HEK293 (cell line): ENCODE data around the gene SLC12A1.

Source experiments
- CTCF ChIA-PET: fragments of 350-600 bp; formaldehyde crosslinking; extraction: SDS; loops from one replicate; lab custom pipeline; 2021; ENCODE audit warnings: antibody characterized with exemption; lab: Yijun Ruan, JAX
- POLR2A ChIA-PET: fragments of 300-600 bp; formaldehyde crosslinking; extraction: SDS; loops from one replicate; lab custom pipeline; 2020; ENCODE audit warnings: antibody characterized with exemption, inconsistent platforms; lab: Yijun Ruan, JAX
- H3K27ac ChIP-seq: fragments of 200-500 bp; sonication (Bioruptor generic); 2 replicates; pipeline ENCODE4 v1.5.1; 2014; ENCODE audit warnings: low read depth, low read length, control low read depth, inconsistent platforms; ENCODE audit errors: extremely low read depth
- H3K36me3 ChIP-seq, 2 experiments: fragments of 200-500 bp in 1 of 2; sonication (Bioruptor generic) in 1 of 2; 1 replicate in 1 of 2; 2 replicates in 1 of 2; pipeline ENCODE4 v1.5.1; 2014 to 2017; ENCODE audit warnings: inconsistent platforms in 2 of 2, low read length in 2 of 2; ENCODE audit not compliant: control insufficient read depth in 2 of 2, insufficient read depth in 1 of 2
- H3K4me1 ChIP-seq: fragments of 200-500 bp; sonication (Bioruptor generic); 2 replicates; pipeline ENCODE4 v1.5.1; 2014; ENCODE audit warnings: mild to moderate bottlenecking, low read length, inconsistent platforms; ENCODE audit not compliant: control insufficient read depth, insufficient read depth
- H3K4me3 ChIP-seq: 2 replicates; pipeline ENCODE4 v1.5.1; 2011; ENCODE audit warnings: low read depth, mild to moderate bottlenecking, control low read depth, low read length, moderate library complexity
- H3K9me3 ChIP-seq: fragments of 200-500 bp; sonication (Bioruptor generic); 2 replicates; pipeline ENCODE4 v1.5.1; 2014; ENCODE audit warnings: low read depth, low read length, inconsistent platforms; ENCODE audit not compliant: control insufficient read depth, insufficient read depth
- CTCF ChIP-seq: fragments of 450-650 bp; formaldehyde crosslinking; IDR thresholded peaks from 2 replicates; pipeline ENCODE4 v1.5.1; 2016; ENCODE audit warnings: missing biosample characterization, missing genetic modification characterization
- GLIS2 ChIP-seq: fragments of 450-650 bp; formaldehyde crosslinking; IDR thresholded peaks from 2 replicates; pipeline ENCODE4 v1.5.1; 2016; ENCODE audit warnings: missing biosample characterization, missing genetic modification characterization
- IKZF3 ChIP-seq: fragments of 450-650 bp; IDR thresholded peaks from 2 replicates; pipeline ENCODE4 v1.5.0; 2018; ENCODE audit warnings: missing biosample characterization, mild to moderate bottlenecking, missing genetic modification characterization, moderate library complexity
- PRDM1 ChIP-seq: fragments of 450-650 bp; formaldehyde crosslinking; IDR thresholded peaks from 2 replicates; pipeline ENCODE4; 2016; ENCODE audit warnings: missing biosample characterization, missing genetic modification characterization
- TCF7L2 ChIP-seq: IDR thresholded peaks from 2 replicates; pipeline ENCODE4 v1.6.1; 2011; ENCODE audit warnings: low read depth, mild to moderate bottlenecking, inconsistent platforms, low read length, moderate library complexity, borderline replicate concordance
- ZBTB17 ChIP-seq: fragments of 450-650 bp; formaldehyde crosslinking; IDR thresholded peaks from 2 replicates; pipeline ENCODE4 v1.5.1; 2016; ENCODE audit warnings: missing biosample characterization, missing genetic modification characterization
- ZBTB8A ChIP-seq: fragments of 450-650 bp; formaldehyde crosslinking; IDR thresholded peaks from 2 replicates; pipeline ENCODE4 v1.5.1; 2016; ENCODE audit warnings: missing biosample characterization, missing genetic modification characterization
- ZFP69B ChIP-seq: fragments of 450-650 bp; formaldehyde crosslinking; IDR thresholded peaks from 2 replicates; pipeline ENCODE4 v1.5.1; 2016; ENCODE audit warnings: missing biosample characterization, missing genetic modification characterization
- ZNF114 ChIP-seq: fragments of 450-650 bp; formaldehyde crosslinking; IDR thresholded peaks from 2 replicates; pipeline ENCODE4 v1.5.0; 2017; ENCODE audit warnings: missing biosample characterization, missing genetic modification characterization
- ZNF223 ChIP-seq: fragments of 450-650 bp; formaldehyde crosslinking; IDR thresholded peaks from 2 replicates; pipeline ENCODE4 v1.5.1; 2016; ENCODE audit warnings: missing biosample characterization, missing genetic modification characterization
- ZNF335 ChIP-seq: fragments of 450-650 bp; formaldehyde crosslinking; conservative IDR thresholded peaks from 2 replicates; pipeline ENCODE4 v1.5.1; 2016; ENCODE audit warnings: missing biosample characterization, missing genetic modification characterization
- ZNF501 ChIP-seq: fragments of 450-650 bp; formaldehyde crosslinking; IDR thresholded peaks from 2 replicates; pipeline ENCODE4 v1.5.1; 2016; ENCODE audit warnings: missing biosample characterization, missing genetic modification characterization
- ZNF555 ChIP-seq: fragments of 450-650 bp; formaldehyde crosslinking; conservative IDR thresholded peaks from 2 replicates; pipeline ENCODE4 v1.5.1; 2017; ENCODE audit warnings: missing biosample characterization, mild to moderate bottlenecking, missing genetic modification characterization, inconsistent platforms
- ZNF558 ChIP-seq: fragments of 450-650 bp; formaldehyde crosslinking; IDR thresholded peaks from 2 replicates; pipeline ENCODE4 v1.5.1; 2016; ENCODE audit warnings: missing biosample characterization, missing genetic modification characterization
- ZNF560 ChIP-seq: fragments of 450-650 bp; formaldehyde crosslinking; IDR thresholded peaks from 2 replicates; pipeline ENCODE4 v1.5.1; 2017; ENCODE audit warnings: missing biosample characterization, missing genetic modification characterization, borderline replicate concordance
- ZNF610 ChIP-seq: fragments of 450-650 bp; formaldehyde crosslinking; IDR thresholded peaks from 2 replicates; pipeline ENCODE4 v1.5.1; 2016; ENCODE audit warnings: missing biosample characterization, missing genetic modification characterization, borderline replicate concordance
- ZNF654 ChIP-seq: fragments of 450-650 bp; formaldehyde crosslinking; IDR thresholded peaks from 2 replicates; pipeline ENCODE4 v1.5.1; 2016; ENCODE audit warnings: low read depth, missing biosample characterization, missing genetic modification characterization
- ZNF664 ChIP-seq: fragments of 450-650 bp; formaldehyde crosslinking; IDR thresholded peaks from 2 replicates; pipeline ENCODE4 v1.5.1; 2016; ENCODE audit warnings: missing biosample characterization, missing genetic modification characterization
- ZNF777 ChIP-seq: fragments of 450-650 bp; formaldehyde crosslinking; IDR thresholded peaks from 2 replicates; pipeline ENCODE4 v1.5.1; 2017; ENCODE audit warnings: missing biosample characterization, missing genetic modification characterization, borderline replicate concordance

SLC12A1 gene

DNA sequence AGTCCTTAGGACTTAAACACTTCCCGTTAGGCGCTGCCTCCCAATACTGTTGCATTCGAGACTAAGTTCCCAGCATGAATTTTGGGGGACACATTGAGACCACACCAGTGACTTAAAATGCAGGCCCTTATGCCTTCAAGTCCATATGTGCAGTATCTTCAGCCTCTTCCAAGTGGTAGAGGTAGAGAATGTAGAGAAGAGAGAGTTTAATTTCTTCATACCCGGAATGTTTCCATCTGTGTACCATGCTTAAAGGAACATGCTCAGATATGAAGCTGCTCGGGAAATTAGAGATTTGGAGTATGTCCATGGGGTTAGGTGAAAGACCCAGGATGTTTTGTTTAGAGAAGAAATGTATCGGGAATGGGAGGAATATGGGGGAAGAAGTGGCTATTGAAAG lies 137.8 kb downstream of the SLC12A1 start:
- CTCF ChIA-PET: interaction anchor here (1.0 kb wide), 1 partner anchor 8 kb away, joined by 3 read pairs; no protein-coding TSS in a partner anchor
- Histone ChIP-seq H3K4me3 (no peak overlapping the region), H3K27ac (no peak overlapping the region)
- no peak for TF ChIP-seq ZNF555 (tag by site-specific recombination)
- no peak for TF ChIP-seq ZNF223 (tag by site-specific recombination)
- no peak for TF ChIP-seq ZNF610
- no peak for TF ChIP-seq IKZF3 (tag by site-specific recombination)
- TF ChIP-seq ZNF560 (tag by site-specific recombination): no peak
- TF ChIP-seq ZNF114 (tag by site-specific recombination): no peak
- TF ChIP-seq PRDM1 (tag by site-specific recombination): no peak
- no peak for TF ChIP-seq TCF7L2
- TF ChIP-seq ZNF501 (tag by site-specific recombination): no peak
- no peak for TF ChIP-seq GLIS2 (tag by site-specific recombination)
- TF ChIP-seq, all 188 proteins: peak for 0
- POLR2A ChIA-PET: no interaction called here
- no peaks in the 10 kb centered on the region for H3K4me1 ChIP-seq
- peaks cover 11 to 41% of the 10 kb centered on the region in 2 experiments for H3K36me3 ChIP-seq
- H3K9me3 ChIP-seq: no peaks in the 10 kb centered on the region

- ChIA-PET CTCF (interaction anchor here (0.6 kb wide), 1 partner anchor 232 kb away, joined by 6 read pairs; no protein-coding TSS in a partner anchor), POLR2A (no interaction called here)
These were observed 139.4 kb downstream of the SLC12A1 start for GRCh38 chr15:48345516-48345915.

GRCh38 chr15:48352474-48353072 lies 146.5 kb downstream of the SLC12A1 start:
- Histone ChIP-seq H3K36me3 (no peaks in the 10 kb centered on the region), H3K9me3 (no peaks in the 10 kb centered on the region), H3K27ac (no peak overlapping the region), H3K4me1 (no peaks in the 10 kb centered on the region), H3K4me3 (no peak overlapping the region)
- ChIA-PET CTCF (interaction anchor here (0.6 to 1.7 kb wide), 18 partner anchors 9 to 1161 kb away, joined by 3 to 11 read pairs (median 3); no protein-coding TSS in a partner anchor), POLR2A (no interaction called here)
- TF ChIP-seq ZBTB17 (tag by site-specific recombination) (peak; percentile 59), CTCF (peak; percentile 49), ZBTB8A (no peak), ZNF654 (tag by site-specific recombination) (peak; percentile 80), ZNF335 (tag by site-specific recombination) (peak; percentile 30; the same call in 1 of the 2 replicates), ZNF777 (tag by site-specific recombination) (no peak)

More at GRCh38 chr15:48345516-48345915, 139.4 kb downstream of the SLC12A1 start:
- H3K27ac ChIP-seq: no peak overlapping the region
- no peaks in the 10 kb centered on the region for H3K4me1 ChIP-seq
- no peaks in the 10 kb centered on the region for H3K9me3 ChIP-seq
- no peak overlapping the region for H3K4me3 ChIP-seq
- H3K36me3 ChIP-seq: peaks cover 4 to 26% of the 10 kb centered on the region in 2 experiments; a peak in 2 of 3 replicates
- TF ChIP-seq ZFP69B (tag by site-specific recombination) (no peak), ZNF664 (tag by site-specific recombination) (no peak), ZNF558 (tag by site-specific recombination) (peak; percentile 96)
